ACC112 (cell line): Measurements from ENCODE around the gene CA6.

Experiments
- H2AFZ ChIP-seq: fragments of 200-600 bp; sonication (generic); one replicate; pipeline ENCODE4 v1.6.0; 2017; ENCODE audit warnings: antibody characterized with exemption, low read length; ENCODE audit not compliant: unreplicated experiment
- H3K27ac ChIP-seq: fragments of 200-600 bp; sonication (generic); 2 replicates; pipeline ENCODE4 v1.5.1; 2014; ENCODE audit warnings: low read depth, mild to moderate bottlenecking, antibody characterized with exemption, low read length, moderate library complexity
- H3K27me3 ChIP-seq: fragments of 200-600 bp; sonication (generic); 2 replicates; pipeline ENCODE4 v1.6.1; 2014; ENCODE audit warnings: mild to moderate bottlenecking, antibody characterized with exemption, low read length, moderate library complexity, mixed read lengths; ENCODE audit not compliant: insufficient read depth
- H3K36me3 ChIP-seq: fragments of 200-600 bp; sonication (generic); 2 replicates; pipeline ENCODE4 v1.6.1; 2016; ENCODE audit warnings: mild to moderate bottlenecking, antibody characterized with exemption, low read length, moderate library complexity, mixed read lengths; ENCODE audit not compliant: insufficient read depth
- H3K4me1 ChIP-seq: fragments of 200-600 bp; sonication (generic); one replicate; pipeline ENCODE4 v1.6.1; 2016; ENCODE audit warnings: low read length, mixed read lengths; ENCODE audit not compliant: insufficient read depth, unreplicated experiment, control insufficient read depth
- H3K4me3 ChIP-seq: fragments of 200-600 bp; sonication (generic); 2 replicates; pipeline ENCODE4 v1.5.1; 2014; ENCODE audit warnings: mild to moderate bottlenecking, low read depth, low read length
- H3K79me2 ChIP-seq: fragments of 200-600 bp; sonication (generic); one replicate; pipeline ENCODE4 v1.6.0; 2016; ENCODE audit warnings: low read length; ENCODE audit not compliant: control insufficient read depth, unreplicated experiment, insufficient read depth

The CA6 gene

DNA sequence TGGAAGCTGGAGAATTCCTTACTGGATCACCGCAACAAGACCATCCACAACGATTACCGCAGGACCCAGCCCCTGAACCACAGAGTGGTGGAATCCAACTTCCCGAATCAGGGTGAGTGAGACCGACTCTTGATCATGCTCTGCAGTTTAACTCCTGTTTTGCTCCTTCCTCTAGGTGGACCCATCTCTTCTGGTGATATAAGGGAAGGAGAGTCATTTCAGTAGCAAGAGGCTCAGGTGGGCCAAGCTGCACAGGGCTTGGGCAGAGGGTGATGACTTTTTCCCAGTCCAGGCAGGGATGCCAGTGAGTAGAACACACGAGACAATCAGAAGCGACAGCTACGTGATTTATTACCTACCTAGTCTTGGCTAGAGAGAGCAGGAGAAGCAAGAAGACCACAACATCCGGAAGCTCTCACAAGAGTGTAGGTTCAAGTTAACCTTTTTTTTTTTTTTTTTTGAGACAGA lies 25.2 kb downstream of the CA6 start:
- Histone ChIP-seq H3K27me3 (no peaks in the 10 kb centered on the region), H3K79me2 (no peaks in the 10 kb centered on the region), H3K27ac (no peak overlapping the region), H3K4me1 (no peaks in the 10 kb centered on the region), H3K4me3 (no peak overlapping the region), H3K36me3 (no peaks in the 10 kb centered on the region), H2AFZ (no peak overlapping the region)

DNA sequence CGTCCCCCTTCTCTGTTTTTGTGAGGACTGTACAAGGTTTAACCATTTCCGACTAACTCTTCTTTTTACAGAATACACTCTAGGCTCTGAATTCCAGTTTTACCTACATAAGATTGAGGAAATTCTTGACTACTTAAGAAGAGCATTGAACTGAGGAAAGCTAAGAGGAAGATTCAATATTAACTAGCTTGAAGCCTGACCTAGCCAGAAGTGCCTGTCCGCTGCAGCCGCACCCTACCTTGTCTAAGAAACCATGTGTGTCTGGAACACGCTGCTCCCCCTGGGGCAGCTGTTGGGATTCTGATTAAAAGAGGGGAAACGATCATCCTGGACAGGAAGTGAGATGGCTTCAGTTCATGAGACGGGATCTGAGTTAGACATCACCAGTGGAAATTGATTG lies 28.9 kb downstream of the CA6 start:
- Histone ChIP-seq H3K79me2 (no peaks in the 10 kb centered on the region), H3K4me3 (no peak overlapping the region), H3K27ac (no peak overlapping the region), H3K4me1 (no peaks in the 10 kb centered on the region), H3K36me3 (no peaks in the 10 kb centered on the region), H3K27me3 (no peaks in the 10 kb centered on the region), H2AFZ (no peak overlapping the region)

- Histone ChIP-seq H2AFZ (no peak overlapping the region), H3K79me2 (no peaks in the 10 kb centered on the region), H3K4me3 (no peak overlapping the region), H3K4me1 (no peaks in the 10 kb centered on the region), H3K27ac (no peak overlapping the region), H3K27me3 (no peaks in the 10 kb centered on the region), H3K36me3 (no peaks in the 10 kb centered on the region)
These were observed 30.7 kb downstream of the CA6 start for GRCh38 chr1:8976338-8976737.

DNA sequence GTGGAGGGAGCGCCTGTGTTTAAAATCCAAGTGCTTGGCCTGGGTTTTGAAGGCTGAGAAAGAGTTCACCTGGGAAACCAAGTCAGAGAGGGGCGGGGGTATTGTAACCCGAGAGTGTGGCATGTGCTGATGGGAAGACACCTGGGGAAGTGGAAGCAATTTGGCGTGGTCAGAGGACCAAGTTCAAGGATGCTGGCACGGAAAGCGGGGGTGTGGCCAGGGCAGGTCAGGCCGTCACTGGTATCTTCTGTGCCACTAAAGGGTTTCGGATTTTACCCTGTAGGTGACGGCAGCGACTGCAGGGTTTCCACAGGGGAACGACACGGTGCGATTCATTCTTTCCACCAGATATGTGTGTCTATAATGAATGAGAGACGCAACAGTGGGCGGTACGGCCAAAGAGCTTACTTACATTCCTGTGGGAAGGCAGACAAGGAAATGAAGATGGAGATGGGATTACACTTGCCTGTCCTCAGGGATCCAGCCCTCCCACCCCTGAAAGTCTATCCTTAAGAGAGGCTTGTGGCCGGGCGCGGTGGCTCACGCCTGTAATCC lies 31.3 kb downstream of the CA6 start:
- H3K36me3 ChIP-seq = no peaks in the 10 kb centered on the region

GRCh38 chr1:8980656-8981055 lies 35.0 kb downstream of the CA6 start:
- Histone ChIP-seq H3K4me3 (no peak overlapping the region), H2AFZ (no peak overlapping the region), H3K4me1 (peaks cover 11% of the 10 kb centered on the region), H3K27me3 (no peaks in the 10 kb centered on the region), H3K79me2 (no peaks in the 10 kb centered on the region), H3K36me3 (no peaks in the 10 kb centered on the region), H3K27ac (no peak overlapping the region)

More for the DNA sequence above, 31.3 kb downstream of the CA6 start:
- no peak overlapping the region for H3K27ac ChIP-seq
- no peaks in the 10 kb centered on the region for H3K4me1 ChIP-seq
- no peak overlapping the region for H3K4me3 ChIP-seq
- no peaks in the 10 kb centered on the region for H3K79me2 ChIP-seq
- no peaks in the 10 kb centered on the region for H3K27me3 ChIP-seq
- no peak overlapping the region for H2AFZ ChIP-seq

DNA sequence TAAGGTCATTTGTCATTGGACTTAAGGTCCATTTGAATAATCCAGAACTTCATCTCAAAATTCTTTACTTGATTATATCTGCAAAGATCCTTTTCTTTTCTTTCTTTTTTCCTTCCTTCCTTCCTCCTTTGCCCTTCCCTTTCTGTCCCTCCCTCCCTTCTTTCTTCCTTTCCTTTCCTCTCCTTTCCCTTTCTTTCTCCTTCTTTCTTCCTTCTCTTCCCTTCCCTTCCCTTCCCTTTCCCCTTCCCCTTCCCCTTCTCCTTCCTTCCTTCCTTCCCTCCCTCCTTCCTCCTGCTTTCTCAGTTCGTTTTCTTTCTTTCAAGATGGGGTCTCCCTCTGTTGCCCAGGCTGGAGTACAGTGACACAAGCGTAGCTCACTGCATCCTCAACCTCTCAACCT lies 35.5 kb downstream of the CA6 start:
- no peak overlapping the region for H3K27ac ChIP-seq

DNA sequence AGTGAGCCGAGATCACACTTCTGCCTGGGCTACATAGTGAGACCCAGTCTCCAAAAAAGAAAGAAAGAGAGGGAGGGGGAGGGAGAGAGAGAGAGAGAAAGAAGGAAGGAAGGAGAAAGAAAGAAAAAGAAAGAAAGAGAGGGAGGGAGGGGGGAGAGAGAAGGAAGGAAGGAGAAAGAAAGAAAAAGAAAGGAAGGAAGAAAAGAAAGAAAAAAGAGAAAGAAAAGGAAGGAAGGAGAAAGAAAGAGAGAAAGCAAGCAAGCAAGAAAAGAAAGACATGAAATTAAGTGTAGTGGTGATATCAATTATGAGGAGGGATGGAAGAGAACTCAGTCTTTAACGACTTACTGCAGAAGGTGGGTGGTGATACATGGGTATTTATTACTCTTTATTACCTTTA lies 38.5 kb downstream of the CA6 start:
- Histone ChIP-seq H2AFZ (no peak overlapping the region), H3K27me3 (no peaks in the 10 kb centered on the region), H3K27ac (no peak overlapping the region), H3K4me3 (no peak overlapping the region), H3K79me2 (no peaks in the 10 kb centered on the region), H3K4me1 (peaks cover 26% of the 10 kb centered on the region), H3K36me3 (no peaks in the 10 kb centered on the region)

More for the DNA sequence above, 35.5 kb downstream of the CA6 start:
- Histone ChIP-seq H3K36me3 (no peaks in the 10 kb centered on the region), H3K27me3 (no peaks in the 10 kb centered on the region), H3K4me3 (no peak overlapping the region), H2AFZ (no peak overlapping the region), H3K79me2 (no peaks in the 10 kb centered on the region), H3K4me1 (peaks cover 16% of the 10 kb centered on the region)

GRCh38 chr1:8984990-8985389 lies 39.3 kb downstream of the CA6 start:
- H2AFZ ChIP-seq = no peak overlapping the region
- peaks cover 26% of the 10 kb centered on the region for H3K4me1 ChIP-seq
- no peaks in the 10 kb centered on the region for H3K36me3 ChIP-seq
- H3K79me2 ChIP-seq = no peaks in the 10 kb centered on the region
- H3K27me3 ChIP-seq = no peaks in the 10 kb centered on the region
- H3K4me3 ChIP-seq = no peak overlapping the region
- H3K27ac ChIP-seq = peak overlapping the region; percentile 92; the same call in 1 of the 2 replicates

- peak overlapping the region; percentile 92 for H3K27ac ChIP-seq
These were observed 40.5 kb downstream of the CA6 start for GRCh38 chr1:8985915-8986813.

GRCh38 chr1:8986814-8987190 lies 41.1 kb downstream of the CA6 start:
- Histone ChIP-seq H3K27me3 (no peaks in the 10 kb centered on the region), H3K4me3 (no peak overlapping the region), H2AFZ (no peak overlapping the region), H3K79me2 (no peaks in the 10 kb centered on the region), H3K27ac (peak overlapping the region; percentile 92), H3K4me1 (peaks cover 26% of the 10 kb centered on the region), H3K36me3 (no peaks in the 10 kb centered on the region)

More at GRCh38 chr1:8985915-8986813, 40.5 kb downstream of the CA6 start:
- Histone ChIP-seq H3K36me3 (no peaks in the 10 kb centered on the region), H3K4me1 (peaks cover 26% of the 10 kb centered on the region), H2AFZ (no peak overlapping the region), H3K27me3 (no peaks in the 10 kb centered on the region), H3K4me3 (no peak overlapping the region), H3K79me2 (no peaks in the 10 kb centered on the region)
